IMR-90 (cell line): ENCODE measurements around the gene TUBGCP6. TPM values are rescaled to one million over a fixed set of nuclear protein-coding genes. Genes with fewer than 3 reads are reported as not detected.

Source experiments
- ATAC-seq: fragments of 200-7000 bp; cut with Tn5 transposase; 2 replicates; pipeline ENCODE4 v1.9.1; 2020; ENCODE audit warnings: low read depth, mild to moderate bottlenecking, moderate library complexity
- BruUV-seq: library from RNA; stranded (reverse); fragments of 400-500 nt; replicated peaks from 2 replicates; lab custom pipeline; 2021; lab: Mats Ljungman, UMichigan
- CTCF ChIA-PET: fragments of 300-600 bp; formaldehyde crosslinking; extraction: SDS; loops from one replicate; lab custom pipeline; 2021; ENCODE audit warnings: antibody characterized with exemption; lab: Yijun Ruan, JAX
- POLR2A ChIA-PET: fragments of 300-600 bp; sonication (Branson Sonifier 250); formaldehyde crosslinking; loops from one replicate; lab custom pipeline; 2022; ENCODE audit warnings: antibody characterized with exemption; ENCODE audit not compliant: unreplicated experiment; lab: Charles Lee
- DNase-seq: peaks from one replicate; pipeline ENCODE4 v3.0.0; 2013
- H2AFZ ChIP-seq: replicated peaks from 2 replicates; pipeline ENCODE3; 2013; ENCODE audit warnings: low read length, mild to moderate bottlenecking; ENCODE audit not compliant: poor library complexity
- H2AK5ac ChIP-seq: 2 replicates; pipeline ENCODE4 v1.6.1; 2013; ENCODE audit warnings: low read depth, low read length, inconsistent platforms
- H2AK9ac ChIP-seq: replicated peaks from 2 replicates; pipeline ENCODE3; 2013; ENCODE audit warnings: mild to moderate bottlenecking, low read depth, low read length, moderate library complexity; ENCODE audit not compliant: poor library complexity
- H2BK120ac ChIP-seq: 2 replicates; pipeline ENCODE4 v1.6.1; 2013; ENCODE audit warnings: low read depth, low read length, inconsistent platforms
- H2BK15ac ChIP-seq: 3 replicates; pipeline ENCODE4 v1.6.1; 2013; ENCODE audit warnings: low read depth, low read length, inconsistent platforms
- H2BK20ac ChIP-seq: 2 replicates; pipeline ENCODE4 v1.6.1; 2013; ENCODE audit warnings: low read depth, mild to moderate bottlenecking, inconsistent platforms, low read length, moderate library complexity
- H2BK5ac ChIP-seq: 2 replicates; pipeline ENCODE4 v1.6.1; 2013; ENCODE audit warnings: mild to moderate bottlenecking, low read depth, low read length, inconsistent platforms; ENCODE audit not compliant: poor library complexity, severe bottlenecking
- H3K14ac ChIP-seq: replicated peaks from 2 replicates; pipeline ENCODE4 v1.6.1; 2013; ENCODE audit warnings: low read depth, low read length, inconsistent platforms
- H3K18ac ChIP-seq: 2 replicates; pipeline ENCODE4 v1.6.1; 2013; ENCODE audit warnings: low read depth, low read length, control low read depth
- H3K23ac ChIP-seq: 2 replicates; pipeline ENCODE4 v1.6.1; 2013; ENCODE audit warnings: low read depth, low read length, inconsistent platforms
- H3K27ac ChIP-seq: 2 replicates; pipeline ENCODE4 v1.5.1; 2013; ENCODE audit warnings: mild to moderate bottlenecking, control low read depth, low read length; ENCODE audit not compliant: insufficient read depth
- H3K27me3 ChIP-seq: 2 replicates; pipeline ENCODE4 v1.6.1; 2013; ENCODE audit warnings: low read length; ENCODE audit not compliant: control insufficient read depth, insufficient read depth
- H3K36me3 ChIP-seq: 2 replicates; pipeline ENCODE4 v1.6.1; 2013; ENCODE audit warnings: low read length, mixed read lengths; ENCODE audit not compliant: control insufficient read depth, insufficient read depth
- H3K4ac ChIP-seq: 2 replicates; pipeline ENCODE4 v1.6.1; 2013; ENCODE audit warnings: low read depth, low read length, inconsistent platforms
- H3K4me1 ChIP-seq: 2 replicates; pipeline ENCODE4 v1.6.1; 2013; ENCODE audit warnings: low read length, mixed read lengths; ENCODE audit not compliant: control insufficient read depth, insufficient read depth
- H3K4me2 ChIP-seq: 2 replicates; pipeline ENCODE4 v1.6.1; 2013; ENCODE audit warnings: low read depth, mild to moderate bottlenecking, control low read depth, low read length, moderate library complexity
- H3K4me3 ChIP-seq: 2 replicates; pipeline ENCODE4 v1.5.1; 2013; ENCODE audit warnings: low read depth, mild to moderate bottlenecking, control low read depth, low read length, moderate library complexity; ENCODE audit not compliant: insufficient read depth
- H3K56ac ChIP-seq: 2 replicates; pipeline ENCODE4 v1.6.1; 2013; ENCODE audit warnings: low read length, inconsistent platforms; ENCODE audit not compliant: insufficient read depth; ENCODE audit errors: extremely low read depth
- H3K79me1 ChIP-seq, 2 experiments: 2 replicates each; pipeline ENCODE4 v1.6.1; 2013; ENCODE audit warnings: low read length in 2 of 2, inconsistent platforms in 1 of 2, low read depth in 1 of 2
- H3K9ac ChIP-seq: 2 replicates; pipeline ENCODE4 v1.6.1; 2013; ENCODE audit warnings: low read depth, low read length, control low read depth
- H3K9me1 ChIP-seq: 2 replicates; pipeline ENCODE4 v1.6.1; 2013; ENCODE audit warnings: low read length, inconsistent platforms; ENCODE audit not compliant: insufficient read depth
- H3K9me3 ChIP-seq: 2 replicates; pipeline ENCODE4 v1.6.1; 2013; ENCODE audit warnings: low read length; ENCODE audit not compliant: control insufficient read depth, insufficient read depth
- H4K20me1 ChIP-seq: 2 replicates; pipeline ENCODE4 v1.6.1; 2013; ENCODE audit warnings: low read length, inconsistent platforms; ENCODE audit not compliant: insufficient read depth
- H4K5ac ChIP-seq: 2 replicates; pipeline ENCODE4 v1.6.1; 2013; ENCODE audit warnings: mild to moderate bottlenecking, low read depth, low read length, control low read depth
- H4K8ac ChIP-seq, 2 experiments: 2 replicates each; pipeline ENCODE4 v1.6.1; 2013; ENCODE audit warnings: low read depth in 2 of 2, low read length in 2 of 2, control low read depth in 1 of 2, inconsistent platforms in 1 of 2
- H4K91ac ChIP-seq: 2 replicates; pipeline ENCODE4 v1.6.1; 2013; ENCODE audit warnings: low read depth, low read length, inconsistent platforms; ENCODE audit not compliant: insufficient read depth
- CTCF ChIP-seq: conservative IDR thresholded peaks from 2 replicates; pipeline ENCODE4 v1.5.1; 2012; ENCODE audit warnings: mild to moderate bottlenecking, low read depth, low read length, improper control_type of control experiment
- MAZ ChIP-seq: IDR thresholded peaks from 2 replicates; pipeline ENCODE4 v1.6.1; 2012; ENCODE audit warnings: low read depth, mild to moderate bottlenecking, low read length, improper control_type of control experiment, moderate library complexity, borderline replicate concordance
- MXI1 ChIP-seq: IDR thresholded peaks from 2 replicates; pipeline ENCODE4 v1.6.1; 2012; ENCODE audit warnings: low read depth, mild to moderate bottlenecking, low read length, moderate library complexity, borderline replicate concordance
- USF2 ChIP-seq: fragments of 150-350 bp; IDR thresholded peaks from 2 replicates; pipeline ENCODE4 v1.6.1; 2017; ENCODE audit warnings: mild to moderate bottlenecking, antibody characterized with exemption, low read length, low read depth
- WGBS, 2 experiments: methylation state at CpG; one replicate each; pipeline versions ENCODE4 v1.1.5 to v1.1.7; 2013; ENCODE audit warnings: missing lambda C conversion rate in 2 of 2; ENCODE audit not compliant: insufficient read length in 1 of 2; ENCODE audit errors: extremely low coverage in 2 of 2; 5-methylcytosine and 5-hydroxymethylcytosine counted together
- dilution Hi-C: fragments of 300-500 bp; cut with HindIII; formaldehyde crosslinking; loops from one replicate; pipeline ENCODE4 v1.14.3; 2018; ENCODE audit warnings: low sequenced_read_pairs; ENCODE audit not compliant: unreplicated experiment
- in situ Hi-C: fragments of 300-500 bp; cut with MboI; formaldehyde crosslinking; loops from 3 replicates; pipeline ENCODE4 v1.14.3; 2019; ENCODE audit warnings: low sequenced_read_pairs, inconsistent platforms, mixed read lengths
- intact Hi-C: fragments of 100-400 bp; cut with micrococcal nuclease; formaldehyde crosslinking; loops from 2 replicates; pipeline ENCODE4 v1.10.0; 2022
- polyA plus RNA-seq, 3 experiments: library from polyadenylated mRNA; depleted of rRNA; stranded (reverse); fragments of >200 nt; gene quantifications; 2 replicates each; pipeline ENCODE4 v1.2.3, GENCODE V29; 2012; ENCODE audit warnings: low replicate concordance in 1 of 3
- total RNA-seq: library from RNA; depleted of rRNA; stranded (reverse); fragments of >200 nt; gene quantifications from 2 replicates; pipeline ENCODE4 v1.2.3, GENCODE V29; 2012

The TUBGCP6 gene
- total and polyA plus RNA-seq, 2 of the 4 experiments (the other 2 are of a cell fraction) = 10.8 to 28.6 TPM

GRCh38 chr22:50293441-50294318 lies 48.9 kb upstream of the TUBGCP6 start:
- ChIA-PET CTCF (interaction anchor here (1.5 kb wide), 1 partner anchor 33 kb away, joined by 4 read pairs; the partner anchor contains the start of gene DENND6B), POLR2A (interaction anchor here (0.6 to 1.0 kb wide), 2 partner anchors 12 to 17 kb away, joined by 5 to 6 read pairs; no protein-coding TSS in a partner anchor)
- Histone ChIP-seq H3K9me3 (no peaks in the 10 kb centered on the region), H3K9me1 (peaks cover 3% of the 10 kb centered on the region), H2BK20ac (peak overlapping the region; percentile 88), H4K8ac (peak overlapping the region; percentile 88 to 91), H3K4me3 (peak overlapping the region; percentile 41), H3K79me1 (peaks cover 8 to 70% of the 10 kb centered on the region in 2 experiments; a peak in 3 of 4 replicates), H4K20me1 (peaks cover 90% of the 10 kb centered on the region), H3K9ac (peak overlapping the region; percentile 95), H3K4me1 (peaks cover 34% of the 10 kb centered on the region), H3K27ac (peak overlapping the region; percentile 100), H4K91ac (peak overlapping the region; percentile 97), H3K23ac (peak overlapping the region; percentile 69), H3K14ac (peak overlapping the region; percentile 85; the same call in 1 of the 2 replicates), H4K5ac (peak overlapping the region; percentile 56), H2AFZ (peak overlapping the region; percentile 69), H2AK9ac (peak overlapping the region; percentile 94), H3K18ac (peak overlapping the region; percentile 39), H2BK120ac (peak overlapping the region; percentile 92), H3K4ac (peak overlapping the region; percentile 96), H3K56ac (peak overlapping the region; percentile 80; the same call in 1 of the 2 replicates), H3K27me3 (no peaks in the 10 kb centered on the region), H2AK5ac (peak overlapping the region; percentile 91), H2BK5ac (peak overlapping the region; percentile 99), H2BK15ac (peak overlapping the region; percentile 91; the same call in 2 of the 3 replicates), H3K36me3 (peaks cover 27% of the 10 kb centered on the region), H3K4me2 (peak overlapping the region; percentile 60)
- dilution Hi-C loops = no loop called here
- 16% methylated on average over 22 of the region's 42 CpGs; no CpG with 5 or more reads in 1 of the 2 experiments for WGBS, 2 experiments
- DNase-seq = peak; percentile 60
- in situ Hi-C loops = no loop called here
- BruUV-seq = no TSS peak
- TF ChIP-seq MAZ (peak; percentile 83; the same call in 1 of the 2 replicates), USF2 (no peak), MXI1 (peak; percentile 21; the same call in 1 of the 2 replicates), CTCF (no peak)
- intact Hi-C loops = loop anchor here (2.0 to 5.0 kb wide), 2 partner anchors 13 to 34 kb away; partner anchors contain the start of genes DENND6B and PLXNB2
- peak; percentile 92 for ATAC-seq
